Uterus (tissue), 2 donors: ENCODE results near the gene SGCG.

Source experiments
- CTCF ChIP-seq, 4 experiments: fragments of 200-600 bp in 2 of 4; fragments of 450-650 bp in 2 of 4; sonication (generic) in 2 of 4; IDR thresholded peaks; one replicate each; pipeline ENCODE4 v1.5.1; 2016 to 2019; ENCODE audit warnings: antibody characterized with exemption in 4 of 4, mild to moderate bottlenecking in 2 of 4, moderate library complexity in 1 of 4
- POLR2A ChIP-seq, 2 donors: fragments of 450-650 bp; IDR thresholded peaks; one replicate each; pipeline ENCODE4 v1.6.1; 2016; ENCODE audit warnings: antibody characterized with exemption in 2 of 2, mild to moderate bottlenecking in 1 of 2, moderate library complexity in 1 of 2

DNA sequence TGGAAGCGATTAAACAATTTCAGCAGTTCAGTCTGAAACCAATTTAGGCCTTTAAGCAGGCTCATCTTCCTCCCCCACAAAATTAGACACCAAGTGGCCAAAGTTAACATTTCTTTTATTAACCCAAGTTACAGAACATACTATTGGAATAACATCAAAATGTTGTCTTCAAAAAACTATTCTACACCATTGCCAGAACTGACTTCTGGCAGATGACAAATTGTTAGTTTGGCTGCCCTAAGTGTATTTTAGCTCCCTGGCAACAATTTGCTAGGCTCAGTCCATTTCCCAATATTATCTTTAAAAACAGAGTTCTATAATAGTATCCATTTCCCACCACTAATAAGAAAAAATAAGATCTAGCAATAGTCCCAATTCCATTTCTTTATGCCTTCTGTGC is 107.8 kb downstream of the SGCG start:
- TF ChIP-seq CTCF (IDR thresholded peaks at IDR 0.05) (no peak), POLR2A (IDR thresholded peaks at IDR 0.05) (no peak)
